PC-9 (cell line): ENCODE results near the gene FAM193B. TPM values are rescaled to one million over a fixed set of nuclear protein-coding genes. Genes with fewer than 3 reads are reported as not detected.
A peak's percentile ranks its signal among the peaks of the same experiment; 100 is the strongest.

ENCODE experiments used
- BruUV-seq: library from RNA; stranded (reverse); fragments of 400-500 nt; replicated peaks from 2 replicates; lab custom pipeline; 2021; lab: Mats Ljungman, UMichigan
- CTCF ChIA-PET: fragments of 300-600 bp; sonication (Branson Sonifier 250); formaldehyde crosslinking; loops from one replicate; lab custom pipeline; 2022; ENCODE audit warnings: antibody characterized with exemption; lab: Charles Lee
- POLR2A ChIA-PET: fragments of 300-600 bp; sonication (Branson Sonifier 250); formaldehyde crosslinking; loops from one replicate; lab custom pipeline; 2022; ENCODE audit warnings: antibody characterized with exemption; ENCODE audit not compliant: unreplicated experiment; lab: Charles Lee
- DNase-seq, 2 experiments: peaks; one replicate each; pipeline versions ENCODE4 v3.0.0 to v3.0.0-alpha.2; 2015 to 2022; ENCODE audit warnings: mixed read lengths in 1 of 2
- H2AFZ ChIP-seq: fragments of 200-600 bp; sonication (generic); 2 replicates; pipeline ENCODE4 v1.8.1; 2017; ENCODE audit warnings: antibody characterized with exemption
- H3F3A ChIP-seq: fragments of 200-600 bp; sonication (generic); 2 replicates; pipeline ENCODE4 v1.8.1; 2017; ENCODE audit warnings: antibody characterized with exemption, mild to moderate bottlenecking, low read depth; ENCODE audit not compliant: insufficient read depth
- H3K27ac ChIP-seq: fragments of 200-600 bp; sonication (generic); 2 replicates; pipeline ENCODE4 v1.6.1; 2016; ENCODE audit warnings: mixed run types
- H3K27me3 ChIP-seq: fragments of 200-600 bp; sonication (generic); 2 replicates; pipeline ENCODE4 v1.6.1; 2016; ENCODE audit warnings: low read depth, mixed run types; ENCODE audit not compliant: insufficient read depth
- H3K36me3 ChIP-seq: fragments of 200-600 bp; sonication (generic); 2 replicates; pipeline ENCODE4 v1.6.1; 2016; ENCODE audit warnings: low read depth, mixed run types
- H3K4me1 ChIP-seq: fragments of 200-600 bp; sonication (generic); replicated peaks from 2 replicates; pipeline ENCODE4 v1.6.1; 2016; ENCODE audit warnings: mixed run types; ENCODE audit not compliant: insufficient read depth
- H3K4me2 ChIP-seq: fragments of 200-600 bp; sonication (generic); 2 replicates; pipeline ENCODE4 v1.6.1; 2017; ENCODE audit warnings: mixed run types
- H3K4me3 ChIP-seq: fragments of 200-600 bp; sonication (generic); 2 replicates; pipeline ENCODE4 v1.6.1; 2016; ENCODE audit warnings: mixed run types
- H3K79me2 ChIP-seq: fragments of 200-600 bp; sonication (generic); 2 replicates; pipeline ENCODE4 v1.6.1; 2017; ENCODE audit warnings: low read depth, mixed run types
- H3K9me2 ChIP-seq: fragments of 200-600 bp; sonication (generic); 2 replicates; pipeline ENCODE4 v1.8.1; 2017; ENCODE audit warnings: mild to moderate bottlenecking; ENCODE audit not compliant: insufficient read depth
- H3K9me3 ChIP-seq: fragments of 200-600 bp; sonication (generic); 2 replicates; pipeline ENCODE4 v1.8.1; 2016; ENCODE audit warnings: low read depth; ENCODE audit not compliant: insufficient read depth
- H4K20me1 ChIP-seq: fragments of 200-600 bp; sonication (generic); 2 replicates; pipeline ENCODE4 v1.8.1; 2017; ENCODE audit not compliant: insufficient read depth
- EZH2 ChIP-seq: fragments of 200-600 bp; sonication (generic); IDR thresholded peaks from 2 replicates; pipeline ENCODE4 v1.8.0; 2017; ENCODE audit warnings: antibody characterized with exemption, low read depth
- intact Hi-C: fragments of 100-400 bp; cut with micrococcal nuclease; formaldehyde crosslinking; loops from one replicate; pipeline ENCODE4 v1.10.0; 2022; ENCODE audit not compliant: unreplicated experiment
- total RNA-seq: library from RNA; stranded (reverse); gene quantifications from 2 replicates; pipeline ENCODE4 v1.2.3, GENCODE V29; 2021
- TF ChIP-seq, protein P1 (sequence below): fragments of 200-600 bp; sonication (generic); conservative IDR thresholded peaks from 2 replicates; pipeline ENCODE4 v1.6.1; 2017; ENCODE audit warnings: mixed run types, antibody characterized with exemption, mild to moderate bottlenecking, moderate library complexity

Gene FAM193B
- total RNA-seq, 1 experiment from 2014 or later = 70.4 TPM

DNA sequence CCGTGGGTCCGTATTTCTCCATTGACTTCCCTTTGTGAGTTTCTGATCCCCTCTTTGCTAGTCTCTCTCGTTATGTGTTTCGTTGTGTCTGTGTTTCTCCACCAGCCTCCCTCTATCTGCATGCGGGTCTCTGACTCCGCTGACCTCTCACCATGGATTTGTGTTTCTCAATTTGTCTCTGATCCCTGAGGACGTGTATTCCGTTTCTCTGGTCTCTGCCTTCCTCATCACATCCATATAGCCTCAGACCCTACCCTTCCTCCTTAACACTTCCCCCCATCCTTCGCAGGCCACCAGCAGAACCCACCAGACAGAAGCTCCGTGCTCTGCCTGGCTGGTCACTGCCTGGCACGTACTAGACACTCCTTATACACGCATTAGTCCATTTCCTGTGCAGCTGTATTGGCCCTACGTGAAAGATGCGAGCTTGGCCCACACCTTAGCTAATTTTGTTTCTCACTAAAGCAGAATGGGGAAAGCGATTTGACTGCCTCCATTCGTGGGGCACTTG lies 46.2 kb upstream of the FAM193B start:
- Histone ChIP-seq H2AFZ (peak overlapping the region; percentile 89), H3F3A (peaks cover 14% of the 10 kb centered on the region; the same call in 1 of the 2 replicates), H3K79me2 (peaks cover 12% of the 10 kb centered on the region; the same call in 1 of the 2 replicates), H3K4me1 (peaks cover 13% of the 10 kb centered on the region), H4K20me1 (no peaks in the 10 kb centered on the region), H3K27me3 (no peaks in the 10 kb centered on the region), H3K4me2 (peak overlapping the region; percentile 84), H3K9me2 (no peaks in the 10 kb centered on the region), H3K36me3 (no peaks in the 10 kb centered on the region), H3K27ac (peak overlapping the region; percentile 27), H3K4me3 (peak overlapping the region; percentile 61), H3K9me3 (no peaks in the 10 kb centered on the region)
- DNase-seq = no peak
- intact Hi-C loops = loop anchor here (10.0 kb wide), 2 partner anchors 464 to 564 kb away; no protein-coding TSS in a partner anchor
- no TSS peak for BruUV-seq
- ChIA-PET CTCF (no interaction called here), POLR2A (no interaction called here)
- TF ChIP-seq, protein P1, sequence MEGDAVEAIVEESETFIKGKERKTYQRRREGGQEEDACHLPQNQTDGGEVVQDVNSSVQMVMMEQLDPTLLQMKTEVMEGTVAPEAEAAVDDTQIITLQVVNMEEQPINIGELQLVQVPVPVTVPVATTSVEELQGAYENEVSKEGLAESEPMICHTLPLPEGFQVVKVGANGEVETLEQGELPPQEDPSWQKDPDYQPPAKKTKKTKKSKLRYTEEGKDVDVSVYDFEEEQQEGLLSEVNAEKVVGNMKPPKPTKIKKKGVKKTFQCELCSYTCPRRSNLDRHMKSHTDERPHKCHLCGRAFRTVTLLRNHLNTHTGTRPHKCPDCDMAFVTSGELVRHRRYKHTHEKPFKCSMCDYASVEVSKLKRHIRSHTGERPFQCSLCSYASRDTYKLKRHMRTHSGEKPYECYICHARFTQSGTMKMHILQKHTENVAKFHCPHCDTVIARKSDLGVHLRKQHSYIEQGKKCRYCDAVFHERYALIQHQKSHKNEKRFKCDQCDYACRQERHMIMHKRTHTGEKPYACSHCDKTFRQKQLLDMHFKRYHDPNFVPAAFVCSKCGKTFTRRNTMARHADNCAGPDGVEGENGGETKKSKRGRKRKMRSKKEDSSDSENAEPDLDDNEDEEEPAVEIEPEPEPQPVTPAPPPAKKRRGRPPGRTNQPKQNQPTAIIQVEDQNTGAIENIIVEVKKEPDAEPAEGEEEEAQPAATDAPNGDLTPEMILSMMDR = no peak
- TF ChIP-seq EZH2 = no peak

DNA sequence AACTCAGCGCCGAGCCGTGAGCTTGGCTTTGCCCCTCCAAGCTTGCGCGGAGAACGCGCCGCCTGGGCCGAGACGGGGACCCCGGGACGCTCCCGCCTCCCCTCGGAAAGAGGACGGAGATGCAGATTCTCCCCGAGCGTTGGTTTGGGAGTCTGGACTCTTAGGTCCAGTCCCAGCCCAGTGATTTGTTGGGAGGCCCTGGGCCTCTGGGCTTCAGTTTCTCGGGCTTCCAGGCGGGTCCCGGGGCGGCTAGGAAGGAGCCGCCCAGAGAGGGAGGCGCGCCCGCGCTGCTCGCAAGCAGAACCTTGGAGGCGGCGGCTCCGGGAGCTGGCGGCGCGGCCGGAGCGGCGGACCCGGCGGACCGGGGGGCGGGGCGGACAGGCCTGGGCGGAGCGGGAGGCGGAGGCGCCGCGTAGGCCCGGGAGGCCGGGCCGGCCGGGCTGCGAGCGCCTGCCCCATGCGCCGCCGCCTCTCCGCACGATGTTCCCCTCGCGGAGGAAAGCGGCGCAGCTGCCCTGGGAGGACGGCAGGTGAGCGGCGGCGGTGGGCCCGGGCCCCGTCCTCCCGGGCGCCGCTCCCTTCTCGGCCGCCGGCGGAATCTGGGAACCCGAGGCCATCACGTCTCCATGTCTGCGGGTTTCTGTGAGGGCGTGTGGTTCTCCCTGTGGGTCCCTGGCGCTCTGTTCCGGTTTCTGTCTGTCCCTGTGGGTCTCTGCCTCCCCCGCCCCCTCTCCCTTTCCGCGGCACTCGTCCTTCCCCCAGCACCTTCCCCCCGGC lies 45.6 kb upstream of the FAM193B start, which contains the start of gene B4GALT7:
Gene B4GALT7, plus strand, starts transcription at position 402 of the 777 bp plus-strand sequence. Its CDS starts 79 bp downstream, at position 481.
- H4K20me1 ChIP-seq = no peaks in the 10 kb centered on the region
- peak within 1 kb of the TSS; percentile 93 for H3K4me2 ChIP-seq
- H3K27ac ChIP-seq = peak within 1 kb of the TSS; percentile 41
- peaks cover 14% of the 10 kb centered on the region; the same call in 1 of the 2 replicates for H3F3A ChIP-seq
- peaks cover 12% of the 10 kb centered on the region; the same call in 1 of the 2 replicates for H3K79me2 ChIP-seq
- H3K9me2 ChIP-seq = no peaks in the 10 kb centered on the region
- intact Hi-C loops = loop anchor here (10.0 kb wide), 2 partner anchors 465 to 565 kb away; no protein-coding TSS in a partner anchor
- H2AFZ ChIP-seq = peak within 1 kb of the TSS; percentile 99
- no peaks in the 10 kb centered on the region for H3K36me3 ChIP-seq
- DNase-seq = peak in 1 of 2 experiments; percentile 90
- no peaks in the 10 kb centered on the region for H3K27me3 ChIP-seq
- H3K4me1 ChIP-seq = peaks cover 13% of the 10 kb centered on the region
- H3K4me3 ChIP-seq = peak within 1 kb of the TSS; percentile 61
- TF ChIP-seq EZH2 = no peak
- TF ChIP-seq, protein P1 = no peak
- CTCF ChIA-PET = no interaction called here
- POLR2A ChIA-PET = interaction anchor here (0.6 kb wide), 1 partner anchor 667 kb away, joined by 7 read pairs; no protein-coding TSS in a partner anchor
- BruUV-seq = no TSS peak
- no peaks in the 10 kb centered on the region for H3K9me3 ChIP-seq

DNA sequence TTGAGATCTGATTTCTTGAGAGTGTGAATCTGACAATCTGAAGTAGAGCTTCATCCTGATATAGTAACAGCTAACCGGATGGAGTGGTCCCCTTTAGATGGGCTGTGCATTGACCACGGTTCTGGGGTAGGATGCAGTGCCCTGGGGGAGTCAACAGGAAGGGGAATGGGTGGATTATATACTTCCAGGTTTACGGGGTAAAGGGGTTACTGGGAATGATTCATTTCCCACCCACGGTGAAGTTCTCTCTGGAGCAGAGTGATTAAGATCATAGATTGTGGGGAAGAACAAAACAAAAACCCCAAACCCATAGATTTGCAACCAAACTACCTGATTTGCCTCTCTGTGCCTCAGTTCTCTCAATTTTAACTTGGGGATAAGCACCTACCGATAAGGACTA lies 44.1 kb upstream of the FAM193B start:
- Histone ChIP-seq H3K27me3 (no peaks in the 10 kb centered on the region), H3K36me3 (peaks cover 5% of the 10 kb centered on the region; the same call in 1 of the 2 replicates), H3K4me2 (peak overlapping the region; percentile 93), H3K79me2 (peaks cover 20% of the 10 kb centered on the region), H3K4me1 (peaks cover 13% of the 10 kb centered on the region), H3K9me3 (no peaks in the 10 kb centered on the region), H2AFZ (no peak overlapping the region), H3K9me2 (no peaks in the 10 kb centered on the region), H4K20me1 (no peaks in the 10 kb centered on the region), H3F3A (peaks cover 14% of the 10 kb centered on the region; the same call in 1 of the 2 replicates), H3K27ac (no peak overlapping the region), H3K4me3 (no peak overlapping the region)
- POLR2A ChIA-PET = no interaction called here
- CTCF ChIA-PET = no interaction called here
- no peak for DNase-seq
- intact Hi-C loops = no loop called here
- TF ChIP-seq EZH2 = no peak
- TF ChIP-seq, protein P1 = no peak
- no TSS peak for BruUV-seq
